HTERT RPE-1 (cell line): Measurements from ENCODE around the gene ZNF287.
"Not testable (repeated sequence)": the region's sequence is repeated elsewhere in the genome, so short reads cannot be mapped to it uniquely, and the experiment has no call there.

Experiments
- in situ Hi-C: fragments of 300-500 bp; cut with MboI; formaldehyde crosslinking; loops from 4 replicates; pipeline ENCODE4 v1.14.3; 2020; ENCODE audit warnings: low sequenced_read_pairs

ZNF287 gene

DNA sequence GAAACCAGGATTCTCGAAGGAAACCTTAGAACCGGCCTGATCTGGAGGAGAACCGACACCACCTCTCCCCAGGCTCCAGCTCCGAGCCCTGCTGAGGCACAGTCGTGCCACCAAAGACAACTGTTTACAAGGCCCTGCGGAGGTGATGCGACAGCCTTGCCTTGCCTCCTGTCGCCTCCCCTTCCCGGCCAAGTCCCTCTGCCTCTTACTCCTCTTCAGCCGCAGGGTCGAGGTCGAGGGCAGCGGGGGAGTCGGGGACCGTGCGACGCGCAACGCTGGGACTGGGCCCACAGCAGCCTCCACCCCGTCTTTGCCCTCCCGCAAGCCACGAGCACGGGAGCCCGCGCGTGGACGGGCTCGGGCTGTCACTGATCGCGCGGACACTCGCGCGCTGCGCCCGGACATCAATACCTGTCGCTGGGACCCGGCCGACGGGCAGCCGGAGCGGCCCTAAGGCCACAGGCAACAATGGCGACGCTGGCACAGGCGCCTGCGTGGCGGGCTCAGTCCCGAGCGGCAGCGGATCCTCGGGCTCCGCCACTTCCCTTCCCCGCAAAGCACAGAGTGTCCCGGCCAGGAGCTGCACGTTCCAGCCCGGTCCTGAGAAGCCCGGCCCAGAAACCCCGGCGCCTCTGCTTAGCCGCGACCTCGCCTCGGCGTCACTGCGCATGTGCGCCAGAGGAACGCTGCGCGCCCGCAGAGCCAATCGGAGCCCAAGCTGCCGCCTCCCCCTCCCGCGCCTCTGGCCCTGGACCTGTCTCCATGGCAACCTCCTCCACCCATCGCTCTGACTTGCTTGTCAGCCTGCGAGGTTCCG lies at the start of gene ZNF287:
TSS of gene ZNF287 (minus strand) at position 664 of the 817 bp plus-strand sequence. CDS start 1,473 bp downstream, outside the sequence.
- in situ Hi-C loops: no loop called here

DNA sequence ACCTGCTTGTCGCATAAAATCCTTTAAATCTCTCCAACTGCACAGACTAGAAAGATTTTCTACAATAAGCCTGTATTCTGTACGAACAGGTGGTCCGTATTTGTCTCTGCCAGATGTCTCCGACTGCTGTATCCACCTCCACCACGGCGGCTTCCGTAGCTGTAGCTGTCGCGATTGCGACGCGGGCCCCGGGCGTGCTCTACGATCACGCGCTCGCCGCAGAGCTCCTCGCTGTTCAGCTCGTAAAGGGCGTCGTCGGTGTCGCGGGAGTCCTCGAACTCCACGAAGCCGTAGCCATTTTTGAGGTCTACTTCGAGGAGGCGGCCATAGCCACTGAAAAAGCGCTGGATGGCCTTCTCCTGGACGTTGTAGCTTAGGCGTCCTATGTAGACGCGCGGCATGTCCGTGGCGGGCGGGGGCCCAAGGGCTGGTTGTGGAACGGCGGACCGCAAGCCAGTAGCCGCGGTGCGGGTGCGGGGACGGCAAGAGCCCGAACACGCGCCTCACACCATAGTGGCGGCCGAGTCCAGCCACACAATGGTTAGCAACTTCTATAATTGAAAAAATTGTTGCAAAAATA lies 48.6 kb upstream of the ZNF287 start:
- in situ Hi-C loops: no loop called here

DNA sequence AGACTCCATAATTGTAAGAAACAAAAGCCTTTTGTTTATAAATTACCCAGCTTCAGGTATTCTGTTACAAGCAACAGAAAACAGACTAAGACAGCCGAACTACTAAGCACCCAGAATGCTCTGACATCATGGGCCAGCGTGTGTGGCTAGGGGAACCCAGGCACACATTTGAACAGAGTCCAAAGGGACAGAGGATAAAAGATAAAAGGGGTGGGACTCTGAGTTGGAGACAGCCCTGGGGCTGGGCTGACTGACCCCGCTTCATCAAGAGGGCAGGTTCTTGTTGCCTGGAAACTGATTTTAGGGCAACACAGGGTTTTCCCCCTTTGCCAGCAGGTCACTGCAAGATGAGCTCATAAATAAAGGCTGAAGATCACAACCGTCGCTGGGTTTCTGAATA lies 30.5 kb upstream of the ZNF287 start:
- in situ Hi-C loops: no loop called here

GRCh38 chr17:16593356-16594102 lies 24.5 kb upstream of the ZNF287 start:
- in situ Hi-C loops: no loop called here

- in situ Hi-C loops: no loop called here
Observed at GRCh38 chr17:16589097-16589969, 20.3 kb upstream of the ZNF287 start.

DNA sequence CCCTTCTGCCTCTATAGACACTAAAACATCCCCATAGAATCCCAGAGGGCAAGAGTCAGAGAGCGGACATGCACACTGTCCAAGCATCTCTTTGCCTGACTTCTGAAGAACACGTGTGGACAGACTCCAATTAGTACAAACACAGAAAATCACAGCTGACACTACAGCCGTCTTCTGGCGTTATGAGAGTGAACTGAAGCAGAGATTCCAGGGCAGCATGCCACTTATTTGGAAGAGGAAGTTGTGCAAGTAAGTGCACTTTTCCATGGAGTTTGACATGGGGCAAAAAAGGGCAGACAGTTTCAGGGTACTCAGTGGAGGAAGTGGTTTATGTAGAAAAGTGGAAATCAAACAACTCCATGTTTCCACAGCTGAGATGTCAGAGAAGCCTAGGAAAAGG lies 16.8 kb upstream of the ZNF287 start:
- in situ Hi-C loops: no loop called here

- in situ Hi-C loops: no loop called here
Observed at GRCh38 chr17:16584273-16584995, 15.4 kb upstream of the ZNF287 start.

- in situ Hi-C loops: no loop called here
Observed at GRCh38 chr17:16583781-16584180, 14.8 kb upstream of the ZNF287 start.

DNA sequence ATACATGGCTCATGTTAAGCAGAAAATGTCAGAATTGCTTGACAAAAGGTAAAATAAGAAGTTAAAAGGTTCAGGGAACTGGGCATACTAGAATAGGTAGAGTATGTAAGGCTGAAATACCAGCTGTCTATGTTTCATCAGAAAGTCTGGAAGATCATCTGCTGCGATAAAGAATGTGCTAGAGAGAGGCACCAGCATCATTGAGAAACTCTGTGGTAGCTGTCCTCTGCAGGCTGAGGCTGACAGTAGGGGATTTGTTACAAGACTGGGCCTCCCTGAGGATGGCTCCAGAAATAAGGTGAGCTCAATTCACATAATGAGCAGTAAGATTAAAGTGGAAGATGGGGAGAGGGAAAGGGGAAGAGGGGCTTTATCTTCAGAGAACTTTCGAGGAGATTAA lies 4.5 kb upstream of the ZNF287 start:
- in situ Hi-C loops: no loop called here

DNA sequence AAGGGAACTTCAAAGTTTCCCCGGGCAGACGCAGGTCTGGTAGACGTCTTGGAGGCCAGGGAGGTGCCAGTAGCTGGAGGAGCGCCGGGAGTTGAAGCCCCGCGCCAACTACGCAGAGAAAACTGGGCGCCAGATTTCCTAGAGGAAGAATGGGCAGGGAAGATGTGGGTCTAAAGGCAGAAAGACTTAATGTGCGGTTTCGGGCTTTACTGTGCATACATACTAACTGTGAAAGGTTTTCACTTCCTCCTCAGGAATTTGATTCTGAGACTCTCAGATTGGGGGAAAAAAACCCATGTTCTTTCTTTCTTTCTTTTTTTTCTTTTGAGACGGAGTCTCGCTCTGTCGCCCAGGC lies 331 bp upstream of the ZNF287 start:
- in situ Hi-C loops: no loop called here

- in situ Hi-C loops: no loop called here
Observed at GRCh38 chr17:16552637-16553045, 16.4 kb downstream of the ZNF287 start.

DNA sequence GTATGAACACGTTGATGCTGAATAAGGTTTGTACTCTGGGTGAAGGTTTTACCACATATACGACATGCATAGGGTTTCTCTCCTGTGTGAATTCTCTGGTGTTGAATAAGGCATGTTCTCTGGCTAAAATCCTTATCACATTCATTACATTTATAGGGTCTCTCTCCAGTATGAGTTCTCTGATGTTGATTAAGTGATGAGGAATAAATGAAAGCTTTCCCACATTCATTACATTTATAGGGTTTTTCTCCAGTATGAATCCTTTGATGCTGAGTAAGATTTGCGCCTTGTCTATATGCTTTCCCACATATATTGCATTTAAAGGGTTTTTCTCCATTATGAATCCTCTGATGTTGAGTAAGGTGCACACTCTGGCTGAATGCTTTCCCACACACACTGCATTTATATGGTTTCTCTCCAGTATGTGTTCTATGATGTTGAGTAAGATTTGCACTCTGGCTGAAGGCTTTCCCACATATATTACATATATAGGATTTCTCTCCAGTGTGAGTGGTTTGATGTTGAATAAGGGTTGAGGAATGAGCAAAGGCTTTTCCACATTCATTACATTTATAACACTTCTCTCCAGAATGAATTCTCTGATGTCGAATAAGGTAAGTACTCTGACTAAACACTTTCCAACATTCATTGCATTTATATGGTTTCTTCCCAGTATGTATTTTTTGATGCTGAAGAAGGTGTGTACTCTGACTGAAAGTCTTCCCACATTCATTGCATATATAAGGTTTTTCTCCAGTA lies 16.9 kb downstream of the ZNF287 start:
- in situ Hi-C loops: no loop called here

DNA sequence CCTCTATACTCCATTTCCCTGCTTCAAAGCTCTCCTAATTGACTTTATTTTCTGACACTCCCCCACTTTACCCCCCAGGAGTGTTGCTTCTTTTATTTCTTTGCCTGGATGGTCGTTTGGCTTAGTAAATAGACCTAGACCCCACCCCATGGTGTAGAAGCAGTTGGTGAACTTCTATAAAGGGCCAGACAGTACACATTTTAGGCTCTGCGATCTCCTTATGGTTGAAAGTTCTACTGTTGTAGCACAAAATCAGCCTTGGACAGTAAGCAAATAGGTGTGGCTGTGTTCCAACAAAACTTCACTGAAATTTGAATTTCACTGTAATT lies 31.9 kb downstream of the ZNF287 start:
- in situ Hi-C loops: no loop called here

DNA sequence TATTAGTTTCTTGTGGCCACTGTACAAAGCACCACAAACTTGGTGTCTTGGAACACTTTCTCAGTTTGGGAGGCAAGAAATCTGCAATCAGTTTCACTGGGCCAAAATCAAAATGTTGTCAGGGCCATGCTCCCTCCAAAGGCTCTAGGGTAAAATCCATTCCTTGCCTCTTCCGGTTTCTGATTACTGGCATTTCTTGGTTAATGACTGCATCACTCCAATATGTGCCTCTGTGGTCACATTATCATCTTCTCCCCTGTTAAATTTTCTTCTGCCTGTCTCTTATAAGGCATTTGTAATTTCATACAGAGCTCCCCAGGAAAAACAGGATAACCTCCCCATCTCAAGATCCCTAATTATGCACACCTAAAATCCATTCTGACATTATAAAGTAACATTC lies 34.8 kb downstream of the ZNF287 start:
- in situ Hi-C loops: no loop called here

- in situ Hi-C loops: no loop called here
Observed at GRCh38 chr17:16529906-16530305, 39.1 kb downstream of the ZNF287 start.

GRCh38 chr17:16527298-16527697 lies 41.7 kb downstream of the ZNF287 start:
- in situ Hi-C loops: no loop called here

- in situ Hi-C loops: not testable (repeated sequence)
Observed at GRCh38 chr17:16525556-16525955, 43.4 kb downstream of the ZNF287 start.

DNA sequence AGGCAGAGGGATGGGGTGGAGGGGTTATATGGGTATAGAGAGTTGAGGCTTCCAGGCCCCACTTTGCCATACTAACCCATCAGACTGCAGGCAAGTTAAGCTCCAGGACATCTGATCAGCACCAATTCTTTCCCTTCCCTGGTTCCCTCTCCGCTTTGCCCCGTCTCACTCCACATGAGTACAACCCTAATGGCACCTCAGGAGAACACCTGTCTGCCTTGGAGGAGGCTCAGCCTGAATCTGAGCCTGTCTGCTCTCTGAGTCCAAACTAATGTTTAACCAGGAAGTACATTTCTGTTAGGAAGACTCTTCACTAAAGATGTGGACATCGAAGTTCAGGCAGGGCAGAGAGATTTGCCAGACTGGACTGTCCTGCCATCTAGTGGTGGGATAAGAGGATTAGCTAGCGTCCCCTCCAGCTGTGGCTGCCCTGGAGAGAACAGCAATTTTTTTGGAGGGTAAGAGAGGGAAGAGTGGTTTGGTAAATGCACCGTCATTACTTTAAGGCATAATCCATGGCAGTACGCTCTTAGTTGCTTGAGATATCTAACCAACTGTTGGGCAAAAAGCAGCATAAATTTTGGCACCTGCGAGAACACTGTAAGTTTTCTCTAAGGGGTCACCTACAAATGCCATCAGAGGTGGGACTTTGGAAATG lies 47.8 kb downstream of the ZNF287 start:
- in situ Hi-C loops: no loop called here

DNA sequence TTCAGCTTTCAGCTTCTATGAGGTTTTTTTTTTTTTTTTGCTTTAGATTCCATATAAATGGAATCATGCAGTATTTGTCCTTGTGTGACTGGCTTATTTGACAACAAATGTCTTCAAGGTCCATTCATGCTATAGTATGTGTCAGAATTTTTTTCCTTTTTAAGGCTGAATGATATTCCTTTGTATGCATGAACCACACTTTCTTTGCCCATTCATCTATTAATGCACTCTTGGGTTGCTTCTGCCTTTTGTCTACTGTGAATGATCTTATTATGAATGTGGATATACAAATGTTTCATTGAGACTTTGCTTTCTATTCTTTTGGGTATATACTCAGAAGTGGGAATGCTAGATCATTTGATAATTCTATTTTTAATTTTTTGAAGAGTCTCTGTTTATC lies 50.0 kb downstream of the ZNF287 start:
- in situ Hi-C loops: no loop called here
